ENCODE data around the gene ZNF267. TPM values are rescaled to one million over a fixed set of nuclear protein-coding genes. Genes with fewer than 3 reads are reported as not detected.

ZNF267 gene
- total RNA-seq, 6 donors from 2014 or later: 7.5 to 38.8 (median 16.8) TPM

DNA sequence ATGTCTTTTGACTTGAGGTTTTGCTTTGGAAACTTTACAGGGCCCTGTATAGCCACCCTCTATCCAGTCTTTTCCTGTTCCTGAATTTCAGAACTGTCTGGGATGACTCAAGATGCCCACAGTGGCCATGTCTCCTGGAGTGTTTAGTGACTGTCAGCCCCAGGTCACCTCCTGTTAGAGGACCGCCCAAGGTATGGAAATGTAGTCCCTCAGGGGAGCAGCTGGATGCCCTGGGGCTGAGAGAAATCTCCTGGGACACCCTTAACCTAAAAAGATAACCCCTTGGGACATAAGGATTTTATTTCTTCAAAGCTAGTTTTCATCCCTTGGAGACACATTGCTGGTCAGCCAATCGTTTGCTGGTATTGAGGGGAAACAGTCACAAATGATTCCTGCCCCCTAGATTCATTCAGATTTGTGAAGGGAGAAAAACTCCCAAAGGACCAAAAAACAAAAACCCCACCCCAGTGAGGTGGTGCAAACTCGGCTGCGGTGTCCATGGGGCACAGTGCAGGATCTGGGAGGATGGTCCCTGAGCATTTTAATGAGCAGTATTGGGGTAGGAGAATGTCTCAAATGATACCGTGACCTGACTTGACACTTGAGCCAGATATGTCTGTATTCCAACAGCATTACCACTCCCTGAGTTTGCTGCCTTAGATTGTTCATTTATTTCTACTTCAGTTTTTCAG, 1.7 kb downstream of the ZNF267 start:
- Histone ChIP-seq H3K9me3 (no peaks in the 10 kb centered on the region), H3K4me1 (peaks cover 37 to 66% (median 53%) of the 10 kb centered on the region in 4 donors), H3K27ac (peak overlapping the region; percentile 91 to 97 (median 93)), H3K27me3 (no peaks in the 10 kb centered on the region), H3K4me3 (peak overlapping the region in 3 of 4 donors; percentile 67 to 79 (median 72)), H3K36me3 (peaks cover 0 to 6% (median 3%) of the 10 kb centered on the region in 4 donors)
- peak in 1 of 2 donors; percentile 39 for ATAC-seq (ENCODE audit: low FRiP score in 2 of 2)
- 76 to 79% methylated on average over 5 of the region's 5 CpGs for WGBS, 2 donors
- no peak for TF ChIP-seq POLR2A (IDR thresholded peaks at IDR 0.05)
- TF ChIP-seq, protein P1, sequence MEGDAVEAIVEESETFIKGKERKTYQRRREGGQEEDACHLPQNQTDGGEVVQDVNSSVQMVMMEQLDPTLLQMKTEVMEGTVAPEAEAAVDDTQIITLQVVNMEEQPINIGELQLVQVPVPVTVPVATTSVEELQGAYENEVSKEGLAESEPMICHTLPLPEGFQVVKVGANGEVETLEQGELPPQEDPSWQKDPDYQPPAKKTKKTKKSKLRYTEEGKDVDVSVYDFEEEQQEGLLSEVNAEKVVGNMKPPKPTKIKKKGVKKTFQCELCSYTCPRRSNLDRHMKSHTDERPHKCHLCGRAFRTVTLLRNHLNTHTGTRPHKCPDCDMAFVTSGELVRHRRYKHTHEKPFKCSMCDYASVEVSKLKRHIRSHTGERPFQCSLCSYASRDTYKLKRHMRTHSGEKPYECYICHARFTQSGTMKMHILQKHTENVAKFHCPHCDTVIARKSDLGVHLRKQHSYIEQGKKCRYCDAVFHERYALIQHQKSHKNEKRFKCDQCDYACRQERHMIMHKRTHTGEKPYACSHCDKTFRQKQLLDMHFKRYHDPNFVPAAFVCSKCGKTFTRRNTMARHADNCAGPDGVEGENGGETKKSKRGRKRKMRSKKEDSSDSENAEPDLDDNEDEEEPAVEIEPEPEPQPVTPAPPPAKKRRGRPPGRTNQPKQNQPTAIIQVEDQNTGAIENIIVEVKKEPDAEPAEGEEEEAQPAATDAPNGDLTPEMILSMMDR (IDR thresholded peaks at IDR 0.05): no peak
- no peak for TF ChIP-seq POLR2AphosphoS5 (IDR thresholded peaks at IDR 0.05)
- no peak for TF ChIP-seq EP300 (IDR thresholded peaks at IDR 0.05)
- no peak for DNase-seq

DNA sequence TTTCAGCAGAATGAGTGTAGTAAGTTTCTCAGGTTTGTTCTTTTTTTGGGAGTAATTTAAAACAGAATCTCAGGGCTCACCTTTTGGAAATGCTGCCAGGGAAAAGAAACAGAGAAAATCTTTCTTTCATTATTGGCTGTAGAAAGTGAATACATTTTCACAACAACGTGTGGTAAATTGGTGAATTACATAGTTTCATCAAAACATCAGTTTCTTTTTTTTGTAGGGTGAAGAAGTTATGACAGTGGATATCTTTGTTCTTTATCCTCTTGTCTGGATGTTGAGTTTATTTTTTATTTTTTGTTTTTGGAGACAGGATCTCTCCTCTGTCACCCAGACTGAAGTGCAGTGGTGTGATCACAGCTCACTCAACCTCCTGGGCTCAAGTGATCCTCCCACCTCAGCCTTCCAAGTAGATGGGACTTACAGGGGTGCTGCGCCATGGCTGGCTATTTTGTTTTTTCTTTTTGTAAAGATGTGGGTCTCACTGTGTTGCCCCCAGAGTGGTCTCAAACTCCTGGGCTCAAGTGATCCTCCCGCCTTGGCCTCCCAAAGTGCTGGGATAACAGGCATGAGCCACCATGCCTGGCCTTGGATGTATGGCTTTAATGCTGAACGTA, 2.4 kb downstream of the ZNF267 start:
- Histone ChIP-seq H3K36me3 (peaks cover 0 to 6% (median 3%) of the 10 kb centered on the region in 4 donors), H3K27me3 (no peaks in the 10 kb centered on the region), H3K4me3 (peak overlapping the region in 1 of 4 donors; percentile 79), H3K9me3 (no peaks in the 10 kb centered on the region), H3K27ac (no peak overlapping the region), H3K4me1 (peaks cover 44 to 69% (median 57%) of the 10 kb centered on the region in 4 donors)
- 72 to 77% methylated on average over 4 of the region's 4 CpGs for whole genome bisulfite sequencing, 2 donors
- no peak for TF ChIP-seq POLR2A (IDR thresholded peaks at IDR 0.05)
- TF ChIP-seq, protein P1 (IDR thresholded peaks at IDR 0.05): no peak
- TF ChIP-seq POLR2AphosphoS5 (IDR thresholded peaks at IDR 0.05): no peak
- TF ChIP-seq EP300 (IDR thresholded peaks at IDR 0.05): no peak
- ATAC-seq (ENCODE audit: low FRiP score in 2 of 2): no peak
- no peak for DNase-seq

DNA sequence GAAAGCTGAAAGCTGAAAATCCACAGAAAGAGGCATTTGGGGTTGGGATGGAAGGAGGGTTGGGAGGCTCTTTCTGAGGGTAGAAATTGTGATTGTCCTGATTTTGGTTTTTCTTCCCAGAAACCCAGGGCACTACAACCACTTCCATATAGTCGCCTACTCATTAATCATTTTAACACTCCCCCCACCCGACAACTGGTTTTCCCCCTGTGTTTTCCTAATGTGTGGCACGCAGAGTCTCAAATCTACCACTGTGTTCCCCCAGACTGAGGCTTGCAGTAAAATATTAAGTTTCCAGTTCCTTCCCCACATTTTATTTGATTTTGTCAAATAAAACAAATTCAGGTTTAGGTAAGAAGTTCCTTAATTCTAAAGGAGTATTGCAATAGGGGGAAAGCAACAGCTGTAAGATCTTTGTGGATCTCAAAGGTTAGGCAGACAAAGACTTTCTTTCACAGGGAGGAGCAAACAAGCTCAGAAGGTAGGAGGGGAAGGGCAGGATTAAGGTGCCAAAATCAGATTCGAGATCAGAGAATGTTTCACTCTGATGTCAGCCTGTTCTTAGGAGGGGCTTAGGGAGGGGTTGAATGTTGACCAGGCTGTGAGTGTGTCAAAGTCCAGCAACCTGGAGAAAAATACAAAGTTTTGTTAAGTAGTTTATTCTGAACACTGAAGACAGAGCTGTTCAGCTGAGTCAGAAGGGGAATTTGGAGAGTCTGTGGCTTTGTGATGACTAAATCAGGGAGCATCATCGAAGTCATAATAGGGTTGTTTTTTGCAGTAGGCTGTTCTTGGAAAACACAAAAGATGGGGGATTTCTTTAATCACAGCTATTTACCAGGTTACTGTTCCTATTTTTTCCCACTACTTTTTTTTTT, 3.6 kb downstream of the ZNF267 start:
- WGBS, 2 donors: 43% methylated on average over 5 of the region's 5 CpGs

DNA sequence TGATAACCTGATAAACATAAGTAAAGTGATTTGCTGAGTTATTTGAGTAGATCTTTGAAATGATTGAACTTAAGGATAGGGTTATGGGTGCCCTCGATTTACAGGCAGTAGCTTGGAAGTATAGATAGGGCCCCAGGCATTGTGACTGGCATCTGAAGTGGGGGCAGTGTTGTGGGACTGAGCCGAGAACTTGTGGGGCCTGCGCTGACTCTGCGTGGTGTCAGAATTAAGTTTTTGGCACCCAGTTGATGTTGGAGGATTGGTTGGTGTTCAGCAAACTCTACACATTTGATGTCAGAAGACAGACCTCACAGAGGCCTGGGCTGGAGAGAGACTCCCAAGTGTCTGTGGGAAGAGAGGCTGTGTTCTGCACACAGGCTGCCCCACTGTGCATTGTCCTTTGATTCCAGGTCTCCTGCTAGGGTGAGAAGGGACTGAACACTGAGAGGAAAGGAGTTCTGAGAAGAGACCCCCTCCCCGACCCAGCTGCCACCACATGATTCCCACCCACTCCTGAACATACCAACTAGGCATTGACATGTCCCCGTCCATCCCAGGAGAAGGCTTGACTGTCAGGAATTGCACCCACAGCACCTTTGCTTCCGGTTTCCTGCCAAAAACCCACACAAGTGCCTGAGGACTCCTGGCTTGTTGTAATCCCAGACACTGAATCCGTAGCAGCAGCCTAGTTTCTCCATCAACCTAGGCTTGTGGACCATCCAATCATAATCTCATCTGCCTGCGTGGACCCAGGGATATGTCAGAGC, 4.5 kb downstream of the ZNF267 start:
- 88% methylated on average over 9 of the region's 9 CpGs for WGBS, 2 donors
- no peak for DNase-seq
- H3K4me1 ChIP-seq: peaks cover 47 to 73% (median 58%) of the 10 kb centered on the region in 4 donors
- no peak for ATAC-seq (ENCODE audit: low FRiP score in 2 of 2)
- peaks cover 0 to 6% (median 3%) of the 10 kb centered on the region in 4 donors for H3K36me3 ChIP-seq
- H3K27me3 ChIP-seq: no peaks in the 10 kb centered on the region
- no peaks in the 10 kb centered on the region for H3K9me3 ChIP-seq
- H3K27ac ChIP-seq: peak overlapping the region in 3 of 4 donors; percentile 57 to 69 (median 68)
- no peak for TF ChIP-seq POLR2A (IDR thresholded peaks at IDR 0.05)
- no peak for TF ChIP-seq EP300 (IDR thresholded peaks at IDR 0.05)
- TF ChIP-seq POLR2AphosphoS5 (IDR thresholded peaks at IDR 0.05): no peak
- TF ChIP-seq, protein P1 (IDR thresholded peaks at IDR 0.05): no peak
- H3K4me3 ChIP-seq: no peak overlapping the region

More for the DNA sequence above, 3.6 kb downstream of the ZNF267 start:
- Histone ChIP-seq H3K9me3 (no peaks in the 10 kb centered on the region), H3K36me3 (peaks cover 0 to 6% (median 3%) of the 10 kb centered on the region in 4 donors), H3K4me1 (peaks cover 48 to 76% (median 60%) of the 10 kb centered on the region in 4 donors), H3K27ac (peak overlapping the region; percentile 49 to 72 (median 68)), H3K27me3 (no peaks in the 10 kb centered on the region), H3K4me3 (peak overlapping the region in 1 of 4 donors; percentile 9)
- peak in 1 of 2 donors; percentile 59 for ATAC-seq (ENCODE audit: low FRiP score in 2 of 2)
- DNase-seq: no peak
- TF ChIP-seq, protein P1 (IDR thresholded peaks at IDR 0.05): no peak
- TF ChIP-seq POLR2A (IDR thresholded peaks at IDR 0.05): no peak
- TF ChIP-seq EP300 (IDR thresholded peaks at IDR 0.05): no peak
- TF ChIP-seq POLR2AphosphoS5 (IDR thresholded peaks at IDR 0.05): no peak

Measured in upper lobe of left lung (tissue), 6 donors.